HG03521 (cell line): ENCODE results near the gene HMGN4.
"Not testable (repeated sequence)": the region's sequence is repeated elsewhere in the genome, so short reads cannot be mapped to it uniquely, and the experiment has no call there.

Experiments used
- ATAC-seq: cut with Tn5 transposase; IDR thresholded peaks from one replicate; pipeline ENCODE4 v1.9.1; 2021; ENCODE audit warnings: mild to moderate bottlenecking, moderate library complexity; ENCODE audit not compliant: unreplicated experiment

Gene HMGN4

DNA sequence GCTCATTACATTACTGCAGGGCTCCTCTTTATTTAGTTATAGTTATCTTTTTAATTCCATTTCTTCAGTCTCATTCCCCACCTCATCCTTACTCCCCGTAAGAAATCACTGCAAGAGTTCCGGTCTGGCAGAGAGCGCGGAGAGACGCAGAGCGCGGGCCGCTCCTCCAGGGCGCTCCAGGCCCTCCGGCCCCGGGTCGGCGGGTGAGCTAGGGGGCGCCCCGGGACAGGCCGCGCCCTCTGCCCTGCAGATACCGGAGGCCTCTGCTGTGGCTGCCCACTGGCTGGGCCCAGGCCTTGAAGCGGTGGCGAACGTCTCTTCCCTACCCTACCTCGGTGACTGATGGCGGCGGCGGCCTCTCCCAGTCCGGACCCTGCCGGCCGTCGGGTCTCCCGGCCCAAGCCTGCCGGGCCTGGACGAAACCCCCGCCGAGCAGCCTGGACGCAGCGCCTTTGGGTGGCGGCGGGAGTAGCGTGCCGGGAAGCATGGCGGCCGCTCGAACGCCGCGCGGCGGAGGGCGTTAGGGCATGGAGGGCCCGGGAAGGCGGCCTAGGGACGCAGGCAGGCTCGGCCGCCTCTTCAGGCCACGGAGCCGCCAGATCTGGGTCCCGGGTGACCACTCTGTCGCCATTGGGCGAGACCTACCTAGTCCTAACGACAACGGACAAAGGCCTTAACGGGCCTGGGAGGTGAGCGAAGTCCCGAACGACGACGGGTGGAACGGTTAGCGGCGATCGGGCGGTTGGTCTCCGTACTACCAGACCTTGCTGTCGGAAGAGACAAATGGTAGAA, 16.4 kb upstream of the HMGN4 start:
- ATAC-seq = peak; percentile 70

DNA sequence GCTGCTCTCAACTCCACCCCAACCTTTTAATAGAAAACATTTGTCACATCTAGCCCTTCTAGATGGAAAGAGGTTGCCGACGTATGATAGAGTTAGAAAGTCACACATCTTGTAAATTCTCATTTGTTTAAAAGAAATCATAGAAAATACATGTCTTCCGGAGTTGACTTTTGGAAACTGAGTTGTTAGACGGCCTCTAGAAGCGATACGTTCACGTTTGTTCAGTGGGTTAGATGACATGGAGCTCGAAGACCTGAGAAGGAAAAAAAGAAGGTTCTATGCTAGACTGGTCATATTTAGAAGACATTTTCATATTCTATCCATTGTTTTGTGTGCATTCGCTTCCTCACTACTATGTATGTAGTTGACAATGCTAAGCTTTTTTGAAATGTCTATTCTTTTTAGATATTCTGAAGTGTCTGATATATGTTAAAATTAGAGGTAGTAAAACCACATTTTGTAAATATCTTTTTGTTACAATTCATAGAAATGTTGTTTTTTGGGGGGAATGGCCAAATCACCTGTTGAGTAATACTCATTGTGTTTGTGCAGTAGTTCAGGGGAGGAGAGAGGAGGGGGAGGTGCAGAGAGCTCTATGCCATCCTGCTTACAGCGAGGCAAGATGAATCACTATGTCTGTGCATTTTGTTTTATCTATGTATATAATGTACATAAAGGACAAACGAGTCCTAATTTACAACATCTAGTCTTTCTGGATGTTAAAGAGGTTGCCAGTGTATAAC, 15.5 kb upstream of the HMGN4 start:
- not testable (repeated sequence) for ATAC-seq

DNA sequence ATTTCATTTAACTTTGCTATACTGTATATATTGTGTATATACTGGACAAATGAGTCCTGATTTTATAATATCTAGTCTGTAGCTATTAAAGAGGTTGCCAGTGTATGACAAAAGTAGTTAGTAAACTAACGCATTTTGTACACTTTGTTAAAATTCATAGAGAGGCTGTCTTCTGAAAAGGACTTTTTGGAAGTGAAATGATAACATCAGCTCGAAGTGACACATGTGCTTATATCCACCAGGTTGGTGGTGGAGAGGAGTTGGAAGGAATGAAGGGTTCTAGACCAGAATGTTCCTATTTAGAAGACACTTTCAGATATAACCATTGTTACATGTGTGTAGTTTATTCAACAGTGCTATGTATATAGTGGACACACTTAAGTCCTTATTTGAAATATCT, 13.9 kb upstream of the HMGN4 start:
- ATAC-seq = not testable (repeated sequence)

DNA sequence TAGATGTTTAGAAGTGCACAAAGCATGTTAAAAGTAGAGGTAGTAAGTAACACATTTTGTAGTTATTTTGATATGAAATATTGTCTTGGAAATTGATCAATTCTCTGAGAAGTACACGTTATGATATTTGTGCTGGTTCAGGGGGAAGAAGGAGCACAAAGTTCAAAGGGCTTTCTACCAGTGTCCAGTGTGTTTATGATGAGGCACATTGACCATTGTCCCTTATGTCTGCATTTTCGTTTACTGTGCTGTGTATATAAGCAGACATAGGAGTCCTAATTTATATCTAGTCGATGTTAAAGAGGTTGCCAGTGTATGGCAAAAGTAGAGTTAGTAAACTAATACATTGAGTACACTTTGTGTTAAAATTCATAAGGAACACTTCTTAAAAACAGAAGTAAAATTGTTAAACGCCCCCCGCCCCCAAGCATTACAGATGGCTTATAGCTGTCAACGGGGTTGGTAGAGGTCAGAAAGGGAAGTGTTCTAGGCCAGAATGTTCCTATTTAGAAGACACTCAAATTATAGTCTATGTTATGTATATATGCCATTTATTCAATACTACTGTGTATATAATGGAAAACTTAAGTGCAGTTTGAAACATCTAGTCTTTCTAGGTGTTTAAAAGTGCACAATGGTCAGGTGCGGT, 13.3 kb upstream of the HMGN4 start:
- ATAC-seq = no peak

DNA sequence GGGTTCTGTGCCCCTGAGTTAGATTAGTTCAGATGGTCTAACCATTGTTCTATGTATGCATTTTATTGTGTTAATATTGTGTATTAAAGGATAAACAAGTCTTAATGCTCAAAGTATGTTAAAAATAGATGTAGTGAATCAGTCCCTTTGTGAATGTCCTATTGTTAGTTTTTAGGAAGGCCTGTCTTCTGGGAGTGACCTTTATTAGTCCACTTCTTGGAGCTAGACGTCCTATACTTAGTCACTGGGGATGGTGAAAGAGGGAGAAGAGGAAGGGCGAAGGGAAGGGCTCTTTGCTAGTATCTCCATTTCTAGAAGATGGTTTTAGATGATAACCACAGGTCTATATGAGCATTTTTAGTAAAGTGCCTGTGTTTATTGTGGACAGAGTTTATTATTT, 12.3 kb upstream of the HMGN4 start:
- no peak for ATAC-seq

DNA sequence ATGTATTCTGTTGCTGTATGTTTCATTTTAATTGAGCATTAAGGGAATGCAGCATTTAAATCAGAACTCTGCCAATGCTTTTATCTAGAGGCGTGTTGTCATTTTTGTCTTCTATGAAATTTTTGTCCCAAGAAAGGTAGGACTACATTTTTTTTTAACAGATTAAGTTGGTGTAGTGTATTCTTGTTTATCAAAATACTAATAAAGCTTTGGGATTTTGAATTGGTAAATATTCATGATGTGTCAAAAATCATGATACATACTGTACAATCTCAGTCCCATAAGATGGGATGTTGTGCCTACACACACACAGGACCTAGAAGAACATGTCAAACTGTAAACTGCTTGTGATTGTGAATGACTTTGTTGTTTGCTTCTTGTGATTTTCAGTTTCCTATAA, 11.2 kb upstream of the HMGN4 start:
- ATAC-seq = no peak

DNA sequence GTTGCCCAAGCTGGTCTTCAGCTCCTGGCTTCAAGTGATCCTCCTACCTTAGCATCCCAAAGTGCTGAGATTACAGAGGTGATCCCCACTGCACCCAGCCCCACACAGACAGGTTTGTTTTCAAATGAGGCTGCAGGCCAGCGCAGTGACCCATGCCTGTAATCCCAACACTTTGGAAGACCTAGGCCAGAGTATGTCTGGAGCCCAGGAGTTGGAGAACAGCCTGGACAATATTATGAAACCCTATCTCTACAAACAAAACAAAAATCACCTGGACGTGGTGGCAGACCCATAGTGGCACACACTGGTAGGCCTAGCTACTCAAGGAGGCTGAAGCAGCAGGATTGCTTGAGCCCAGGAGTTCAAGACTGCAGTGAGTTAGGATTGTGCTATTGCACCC, 8.0 kb upstream of the HMGN4 start:
- ATAC-seq = no peak

DNA sequence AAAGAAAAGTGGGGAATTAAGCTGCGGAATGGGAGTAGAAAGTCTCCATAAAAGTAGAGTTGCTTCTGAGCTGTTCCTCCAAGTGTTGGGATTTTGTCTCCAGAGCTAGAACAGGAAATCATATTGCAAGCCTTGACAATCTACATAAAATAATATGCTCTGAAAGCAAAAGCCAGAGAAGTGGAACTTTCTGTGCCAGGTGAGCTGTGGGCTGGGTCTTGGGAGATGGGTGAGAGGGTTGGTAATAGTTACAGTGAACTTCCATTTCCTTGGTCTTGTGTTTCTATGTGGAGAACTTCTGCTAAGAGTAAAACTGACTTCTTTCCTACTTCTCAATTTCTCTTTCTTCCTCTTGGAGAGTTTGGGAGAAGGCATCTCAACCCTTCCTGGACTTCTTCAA, 6.3 kb upstream of the HMGN4 start:
- no peak for ATAC-seq

DNA sequence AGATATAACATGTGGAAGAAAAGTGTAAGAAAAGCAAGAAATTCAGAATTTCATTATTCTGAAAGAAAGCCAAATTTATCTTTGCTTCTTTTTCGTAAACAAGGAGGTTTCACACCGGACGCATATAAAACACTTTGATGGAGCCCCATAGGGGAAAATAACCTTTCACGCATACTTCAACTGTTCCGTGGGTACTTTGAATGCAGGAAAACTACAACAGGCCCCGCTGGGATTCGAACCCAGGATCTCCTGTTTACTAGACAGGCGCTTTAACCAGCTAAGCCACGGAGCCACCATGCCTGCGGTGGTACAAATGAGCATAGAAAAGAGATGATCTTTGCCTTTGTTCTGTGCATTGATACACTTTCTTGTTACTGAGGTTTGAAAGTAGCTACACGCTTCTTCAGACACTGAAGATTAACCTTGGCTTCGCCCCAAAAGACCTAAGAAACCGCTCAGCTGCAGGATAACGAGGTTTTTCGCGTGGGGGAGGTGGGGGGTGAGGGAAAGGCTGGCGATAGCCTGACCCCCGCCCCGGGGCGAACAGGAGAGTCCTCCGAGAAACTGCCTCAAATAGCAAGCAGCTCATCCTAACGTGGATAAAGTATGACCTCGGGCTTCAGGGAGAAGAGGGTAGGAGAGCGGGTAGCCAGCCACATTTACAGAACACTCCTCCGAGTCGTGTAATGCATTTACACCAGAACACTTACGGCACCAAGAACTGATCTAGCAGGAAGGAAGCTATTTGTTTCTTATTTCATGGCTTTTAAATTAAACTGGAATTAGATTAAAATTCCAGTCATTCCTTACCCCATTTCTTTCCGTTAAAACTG, 5.3 kb upstream of the HMGN4 start:
- no peak for ATAC-seq

DNA sequence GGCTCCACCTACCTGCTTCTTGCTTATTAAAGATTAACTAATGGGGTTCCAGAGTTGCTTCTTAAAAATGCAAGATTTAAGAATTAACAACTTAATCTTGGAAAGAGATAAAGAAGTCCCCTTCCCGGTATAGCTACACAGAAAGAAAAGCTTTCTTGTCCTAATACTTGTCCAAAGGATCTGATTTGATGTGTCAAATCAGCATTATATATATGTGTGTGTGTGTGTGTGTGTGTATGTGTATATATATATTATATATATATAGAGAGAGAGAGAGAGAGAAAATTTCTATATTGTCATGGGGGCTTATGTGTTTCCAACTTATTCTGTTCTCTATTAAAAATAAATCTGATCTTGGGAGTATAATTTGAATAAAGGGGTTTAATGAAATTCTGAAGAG, 4.6 kb upstream of the HMGN4 start:
- ATAC-seq = no peak

DNA sequence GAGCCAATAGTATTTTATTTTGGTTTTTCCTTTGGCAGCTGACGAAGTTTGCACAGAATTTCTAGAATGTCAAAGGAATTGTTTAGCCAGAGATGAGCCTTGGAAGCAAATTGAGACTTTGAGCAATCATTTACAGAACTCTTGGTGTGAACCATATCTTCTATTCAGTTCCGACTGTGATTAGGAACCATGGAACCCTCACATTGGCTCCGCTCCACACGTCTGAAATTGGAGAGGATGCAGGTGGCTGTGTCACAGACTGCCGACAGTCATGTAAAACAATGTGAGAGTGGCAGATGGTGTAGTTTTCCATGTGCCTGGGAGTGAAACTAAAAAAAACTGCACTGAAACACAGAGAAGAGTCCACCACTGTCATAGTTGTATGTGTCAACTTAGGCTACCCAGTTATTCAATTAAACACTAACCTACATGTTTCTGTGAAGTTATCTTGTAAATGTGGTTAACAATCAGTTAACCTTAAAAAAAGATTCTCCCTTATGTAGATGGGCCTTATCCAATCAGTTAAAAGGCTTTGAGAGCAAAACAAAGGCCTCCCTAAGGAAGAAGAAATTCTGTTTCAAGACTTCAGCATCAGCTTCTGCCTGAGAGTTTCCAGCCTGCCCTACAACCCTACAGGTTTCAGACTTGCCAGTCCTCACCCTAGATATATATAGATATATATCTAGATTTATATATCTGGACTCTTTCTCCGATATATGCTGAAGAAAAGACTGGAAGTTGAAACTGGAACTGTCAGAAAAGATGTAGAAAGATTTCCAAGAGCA, 3.3 kb upstream of the HMGN4 start:
- ATAC-seq = no peak

DNA sequence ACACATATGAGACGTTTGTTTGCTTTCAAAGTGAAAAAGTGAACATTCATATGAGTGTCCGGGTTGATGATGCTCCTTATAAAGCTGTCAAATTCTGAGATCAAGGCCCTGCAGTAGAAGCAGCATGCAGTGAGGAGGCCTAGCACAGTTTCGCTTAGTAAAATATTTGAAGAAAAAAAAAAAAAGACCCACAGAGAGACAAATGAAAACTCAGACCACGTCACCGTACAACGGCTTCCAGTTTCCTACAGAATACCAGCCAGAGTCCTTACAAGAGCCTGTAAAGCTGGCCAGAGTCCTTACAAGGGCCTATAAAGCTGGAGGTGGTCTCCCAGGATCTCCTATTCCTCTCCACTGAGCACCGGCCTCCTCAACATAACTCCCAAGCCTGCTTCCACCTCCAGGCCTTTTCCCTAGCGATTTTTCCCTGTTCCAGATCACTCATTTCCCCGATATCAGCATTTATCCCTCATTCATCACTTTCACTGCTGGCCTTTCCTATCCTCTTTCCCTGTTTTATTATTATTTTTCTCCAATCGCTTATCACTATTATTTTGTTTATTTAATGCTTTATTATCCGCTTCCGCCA, 1.5 kb upstream of the HMGN4 start:
- no peak for ATAC-seq

DNA sequence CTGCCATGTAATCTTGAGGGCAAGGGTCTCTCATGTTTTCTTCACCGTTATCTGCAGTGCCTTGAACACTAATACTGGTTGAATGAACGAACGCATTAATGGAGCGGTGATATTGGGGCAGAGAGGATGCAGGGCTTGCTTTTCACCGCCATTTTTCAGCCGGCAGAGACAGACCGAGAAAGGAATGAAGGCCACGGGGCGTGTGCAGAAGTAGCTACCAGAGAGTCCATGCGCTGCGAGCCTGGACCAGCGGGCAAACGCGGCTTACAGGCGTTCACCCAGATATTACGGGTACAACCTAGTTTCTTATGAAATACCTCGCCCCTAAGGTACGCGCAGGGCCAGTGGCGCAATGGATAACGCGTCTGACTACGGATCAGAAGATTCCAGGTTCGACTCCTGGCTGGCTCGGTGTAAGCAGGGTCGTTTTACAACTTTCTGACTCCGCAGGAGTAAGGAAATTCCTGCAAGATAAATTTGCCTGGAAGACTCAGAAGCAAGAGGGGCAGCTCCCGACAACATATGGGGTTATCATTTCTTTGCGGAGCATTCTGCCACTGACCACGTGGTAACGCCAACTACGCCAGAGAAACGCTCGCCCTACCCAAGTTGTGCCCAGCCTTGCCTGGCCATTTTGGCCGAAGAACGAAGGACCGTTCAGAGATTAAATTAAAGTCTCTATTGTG, 863 bp upstream of the HMGN4 start:
- ATAC-seq = peak; percentile 39

DNA sequence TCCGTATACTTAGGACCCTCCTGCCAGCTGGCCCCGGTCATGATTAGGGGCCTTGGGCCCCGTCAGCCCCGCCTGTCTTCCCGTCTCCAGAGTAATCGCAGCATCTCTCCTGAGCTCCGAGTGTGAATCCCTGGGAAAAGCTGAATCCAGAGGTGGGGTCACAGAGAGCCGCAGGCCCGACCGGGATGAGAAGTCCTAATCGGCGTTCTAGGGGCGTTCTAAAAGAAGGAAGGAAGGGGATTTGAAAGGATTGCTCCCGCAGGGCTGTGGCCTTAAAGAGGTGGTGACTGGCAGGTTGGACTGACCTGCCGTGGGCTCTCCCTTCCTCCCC, 371 bp downstream of the HMGN4 start:
- no peak for ATAC-seq

DNA sequence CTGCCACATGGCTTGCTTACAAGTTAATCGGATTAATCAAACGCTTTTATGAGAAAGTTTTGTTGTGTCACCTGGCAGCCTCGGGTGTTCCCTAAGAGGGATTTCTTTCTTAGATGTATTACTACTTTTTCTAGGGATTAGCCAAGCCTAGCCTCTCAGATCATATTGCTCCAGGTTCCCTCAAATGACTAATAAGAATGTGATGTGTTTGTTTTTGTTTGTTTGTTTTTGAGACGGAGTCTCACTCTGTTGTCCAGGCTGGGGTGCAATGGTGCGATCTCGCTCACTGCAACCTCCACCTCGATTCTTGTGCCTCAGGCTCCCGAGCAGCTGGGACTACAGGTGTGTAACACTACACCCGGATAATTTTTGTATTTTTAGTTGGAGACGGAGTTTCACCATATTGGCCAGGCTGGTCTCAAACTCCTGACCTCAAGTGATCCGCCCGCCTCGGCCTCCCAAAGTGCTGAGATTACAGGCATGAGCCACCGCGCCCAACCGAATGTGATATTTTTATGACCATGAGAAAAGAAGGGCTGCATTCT, 977 bp downstream of the HMGN4 start:
- ATAC-seq = no peak

DNA sequence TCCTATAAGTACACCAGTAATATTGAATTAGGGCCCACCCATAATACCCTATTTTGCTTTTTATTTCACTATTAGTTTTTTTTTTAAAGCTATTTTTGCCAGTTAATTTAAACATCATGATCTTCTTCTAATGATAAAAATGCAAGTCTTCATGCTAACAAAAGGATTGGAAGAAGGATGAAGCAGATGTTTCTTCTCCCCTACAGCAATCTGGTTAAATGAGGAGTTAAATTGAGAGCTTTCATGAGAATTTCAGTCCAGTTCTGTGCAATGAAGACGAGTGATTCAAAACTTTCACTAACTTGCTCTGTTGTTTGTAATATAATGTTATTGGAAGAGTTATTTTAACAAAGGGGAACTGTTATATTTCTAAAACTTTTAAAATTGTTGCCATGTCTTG, 3.4 kb downstream of the HMGN4 start:
- ATAC-seq = no peak

DNA sequence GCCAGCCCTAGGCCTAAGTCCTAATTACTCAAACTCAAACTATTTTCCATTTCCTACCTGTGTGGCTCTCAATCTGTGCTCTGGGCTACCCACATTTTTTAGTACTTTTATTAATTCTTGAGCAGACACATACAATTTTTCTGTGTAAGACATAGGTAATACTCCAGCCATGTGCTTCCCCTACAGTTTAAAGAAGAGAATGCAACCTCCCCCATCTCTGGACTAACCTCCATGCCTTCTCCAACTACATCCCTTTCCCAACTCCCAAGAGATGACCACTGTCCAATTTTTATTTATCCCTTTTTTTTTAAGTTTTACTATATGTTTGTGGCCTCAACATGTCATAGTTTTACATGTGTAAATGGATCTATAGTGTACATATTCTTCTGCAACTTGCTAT, 5.8 kb downstream of the HMGN4 start:
- ATAC-seq = no peak

DNA sequence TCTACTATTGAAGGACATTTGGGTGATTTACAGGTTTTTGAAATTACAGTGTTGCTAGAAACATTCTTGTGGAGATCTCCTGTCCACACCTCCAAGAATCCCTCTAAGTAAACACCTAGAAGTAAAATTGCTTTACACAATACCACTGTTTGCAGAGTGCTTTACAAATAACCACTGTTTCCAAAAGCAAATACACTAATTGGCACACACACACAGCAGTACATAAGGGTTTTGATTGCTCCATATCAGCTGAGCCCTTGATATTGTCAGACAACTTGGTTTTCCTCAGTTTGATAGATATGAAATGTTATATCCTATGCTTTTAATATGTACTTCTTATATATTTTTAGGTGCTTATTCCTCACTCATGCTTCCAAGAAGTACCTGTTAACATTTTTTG, 6.3 kb downstream of the HMGN4 start:
- no peak for ATAC-seq

DNA sequence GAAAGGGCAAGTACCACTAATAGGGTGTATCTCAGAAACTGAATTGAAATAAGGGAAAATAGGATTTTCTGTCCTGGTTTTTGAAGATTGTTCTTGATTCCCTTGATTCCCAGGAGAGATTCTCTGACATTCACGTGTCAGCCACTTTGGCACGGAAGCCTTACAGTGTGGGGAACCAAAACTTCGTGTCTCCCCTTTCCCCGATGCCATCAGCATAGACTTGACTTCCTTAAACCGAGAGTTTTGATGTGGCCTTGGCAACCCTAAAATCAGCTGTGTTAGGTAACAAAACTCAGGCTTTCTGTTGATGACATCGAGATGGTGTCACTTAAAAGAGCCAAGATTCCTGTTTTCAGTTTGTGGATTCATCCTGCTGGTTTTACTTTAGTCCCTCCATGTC, 7.5 kb downstream of the HMGN4 start:
- ATAC-seq = no peak
